OCI-LY7 (cell line): Measurements from ENCODE around the gene BSX. TPM values are rescaled to one million over a fixed set of nuclear protein-coding genes. Genes with fewer than 3 reads are reported as not detected.

Experiments
- Bru-seq: library from RNA; stranded (reverse); fragments of 400-500 nt; gene quantifications from one replicate; lab custom pipeline; 2021; lab: Mats Ljungman, UMichigan
- BruChase-seq, 2 experiments: library from RNA; stranded (reverse); fragments of 400-500 nt; gene quantifications; one replicate each; lab custom pipeline; 2021; lab: Mats Ljungman, UMichigan
- BruUV-seq: library from RNA; stranded (reverse); fragments of 400-500 nt; replicated peaks from 2 replicates; lab custom pipeline; 2021; lab: Mats Ljungman, UMichigan
- CTCF ChIA-PET: fragments of 300-600 bp; sonication (Branson Sonifier 250); formaldehyde crosslinking; loops from one replicate; lab custom pipeline; 2022; ENCODE audit warnings: antibody characterized with exemption; ENCODE audit not compliant: unreplicated experiment; lab: Charles Lee
- POLR2A ChIA-PET: fragments of 300-600 bp; sonication (Branson Sonifier 250); formaldehyde crosslinking; loops from one replicate; lab custom pipeline; 2022; ENCODE audit warnings: antibody characterized with exemption; lab: Charles Lee
- DNase-seq: peaks from one replicate; pipeline ENCODE4 v3.0.0-alpha.2; 2015; ENCODE audit warnings: low spot score
- H2AFZ ChIP-seq: fragments of 200-600 bp; sonication (generic), shearing (Covaris generic); 2 replicates; pipeline ENCODE4 v1.6.1; 2014; ENCODE audit warnings: mild to moderate bottlenecking, antibody characterized with exemption, low read length, moderate library complexity
- H3K27ac ChIP-seq: fragments of 200-600 bp; sonication (generic); 2 replicates; pipeline ENCODE4 v1.5.1; 2014; ENCODE audit warnings: mixed run types, low read depth, mild to moderate bottlenecking, moderate library complexity, low read length, inconsistent platforms; ENCODE audit not compliant: poor library complexity, severe bottlenecking
- H3K36me3 ChIP-seq: fragments of 200-600 bp; sonication (generic); 2 replicates; pipeline ENCODE4 v1.6.1; 2014; ENCODE audit warnings: mild to moderate bottlenecking, antibody characterized with exemption, low read length, moderate library complexity, mixed read lengths; ENCODE audit not compliant: insufficient read depth
- H3K4me1 ChIP-seq: fragments of 200-600 bp; sonication (generic); 2 replicates; pipeline ENCODE4 v1.5.1; 2014; ENCODE audit warnings: mild to moderate bottlenecking, low read length; ENCODE audit not compliant: insufficient read depth, poor library complexity, severe bottlenecking
- H3K4me2 ChIP-seq: fragments of 200-600 bp; sonication (generic); 2 replicates; pipeline ENCODE4 v1.6.1; 2014; ENCODE audit warnings: mild to moderate bottlenecking, low read length
- H3K4me3 ChIP-seq: fragments of 200-600 bp; sonication (generic); 2 replicates; pipeline ENCODE4 v1.5.1; 2014; ENCODE audit warnings: mild to moderate bottlenecking, low read depth, low read length; ENCODE audit not compliant: poor library complexity, severe bottlenecking
- H3K79me2 ChIP-seq: fragments of 200-600 bp; sonication (generic); 2 replicates; pipeline ENCODE4 v1.6.1; 2016; ENCODE audit warnings: low read depth, mild to moderate bottlenecking, low read length, moderate library complexity, mixed read lengths; ENCODE audit not compliant: insufficient read depth
- H3K9me2 ChIP-seq: fragments of 200-600 bp; sonication (generic); 2 replicates; pipeline ENCODE4 v1.6.1; 2016; ENCODE audit warnings: mild to moderate bottlenecking, low read length, mixed read lengths; ENCODE audit not compliant: insufficient read depth
- H3K9me3 ChIP-seq: fragments of 200-600 bp; sonication (generic); 2 replicates; pipeline ENCODE4 v1.6.1; 2014; ENCODE audit warnings: mild to moderate bottlenecking, mixed run types, low read length, mixed read lengths
- H4K20me1 ChIP-seq: fragments of 200-600 bp; sonication (generic); 2 replicates; pipeline ENCODE4 v1.6.1; 2014; ENCODE audit warnings: mild to moderate bottlenecking, antibody characterized with exemption, low read length, moderate library complexity, mixed read lengths; ENCODE audit not compliant: insufficient read depth
- EZH2phosphoT487 ChIP-seq: fragments of 200-600 bp; sonication (generic); IDR thresholded peaks from 2 replicates; pipeline ENCODE4 v1.6.1; 2018; ENCODE audit warnings: low read depth, borderline replicate concordance, mild to moderate bottlenecking, mixed run types, antibody characterized with exemption, low read length, moderate library complexity, mixed read lengths
- intact Hi-C: fragments of 100-400 bp; cut with micrococcal nuclease; formaldehyde crosslinking; loops from one replicate; pipeline ENCODE4 v1.10.0; 2022; ENCODE audit not compliant: unreplicated experiment
- long read RNA-seq: library from polyadenylated mRNA; stranded (forward); transcript quantifications from one replicate; pipeline ENCODE4 v2.0.0, GENCODE V29; 2022
- total RNA-seq, 2 experiments: library from RNA; depleted of rRNA in 1 of 2; stranded (reverse); fragments of >200 nt in 1 of 2; shearing (Covaris generic) in 1 of 2; gene quantifications; 2 replicates each; pipeline ENCODE4 v1.2.3, GENCODE V29; 2014 to 2022
- TF ChIP-seq, protein P1 (sequence below): fragments of 200-600 bp; sonication (generic); conservative IDR thresholded peaks from 2 replicates; pipeline ENCODE4 v1.5.1; 2014; ENCODE audit warnings: mild to moderate bottlenecking, antibody characterized with exemption, low read length, moderate library complexity, mixed read lengths

Gene BSX
- total RNA-seq (2014; rRNA removed; shearing (Covaris generic)) (not detected in 2 replicates), total RNA-seq (2022) (not detected in 2 replicates), Bru-seq, nascent RNA (not detected), BruChase-seq, experiment 1, labeled RNA remaining after a 6-hour chase (not detected), BruChase-seq, experiment 2, labeled RNA remaining after a 2-hour chase (not detected)
- long read RNA-seq: 0 reads

DNA sequence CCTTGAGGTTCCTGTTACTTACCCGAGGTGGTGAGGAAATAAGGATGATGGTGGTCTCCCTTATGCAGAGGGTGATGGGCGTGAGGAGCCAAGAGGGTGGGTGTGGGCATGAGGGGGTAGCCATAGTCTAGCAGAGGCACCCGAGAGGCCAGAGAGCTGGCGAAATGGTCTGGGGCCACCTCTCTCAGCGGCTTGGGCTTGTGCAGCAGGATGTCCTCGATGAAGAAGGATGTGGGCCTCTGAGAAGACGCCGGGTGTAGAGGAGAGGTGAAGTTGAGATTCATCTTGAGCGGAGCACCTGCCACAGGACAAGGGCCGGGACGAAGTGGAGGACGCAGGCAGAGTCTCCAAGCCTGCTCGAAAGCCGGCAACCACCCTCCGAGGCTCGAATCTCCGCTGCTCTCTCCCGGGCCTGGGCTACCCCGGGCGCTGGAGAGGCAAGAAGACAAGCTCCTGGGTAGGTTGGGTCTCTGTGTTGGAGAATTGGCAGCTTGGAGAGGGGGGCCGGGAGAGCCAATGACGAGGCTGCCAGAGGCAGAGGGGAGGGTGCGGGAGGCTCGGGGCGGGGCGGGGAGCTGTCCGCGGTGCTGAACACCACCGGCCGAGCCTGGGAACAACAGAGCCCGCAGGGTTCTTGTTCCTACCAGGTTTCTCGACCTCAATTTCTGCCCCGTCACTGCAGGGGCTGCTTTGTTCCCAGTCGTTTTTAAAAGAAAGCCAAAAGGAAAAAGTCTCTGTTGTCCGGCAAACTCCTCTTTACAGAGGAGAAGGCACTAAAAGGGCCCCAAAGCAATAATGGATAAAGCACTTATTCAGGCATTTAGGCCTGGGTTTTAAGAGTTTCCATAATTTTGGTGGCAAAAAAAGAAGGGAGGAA is at the start of gene BSX:
Gene BSX, minus strand, starts transcription at position 447 of the 877 bp plus-strand sequence. Its CDS starts 163 bp downstream, at position 284.
- CTCF ChIA-PET: no interaction called here
- no peak within 1 kb of the TSS for H2AFZ ChIP-seq
- POLR2A ChIA-PET: interaction anchor here (0.7 kb wide), 1 partner anchor 507 kb away, joined by 3 read pairs; no protein-coding TSS in a partner anchor
- H3K4me1 ChIP-seq: no peaks in the 10 kb centered on the region
- no peaks in the 10 kb centered on the region for H3K9me3 ChIP-seq
- DNase-seq: peak; percentile 24
- intact Hi-C loops: no loop called here
- no peaks in the 10 kb centered on the region for H4K20me1 ChIP-seq
- no peaks in the 10 kb centered on the region for H3K79me2 ChIP-seq
- no peak within 1 kb of the TSS for H3K27ac ChIP-seq
- H3K9me2 ChIP-seq: no peaks in the 10 kb centered on the region
- no peak within 1 kb of the TSS for H3K4me3 ChIP-seq
- TF ChIP-seq EZH2phosphoT487: no peak
- TF ChIP-seq, protein P1, sequence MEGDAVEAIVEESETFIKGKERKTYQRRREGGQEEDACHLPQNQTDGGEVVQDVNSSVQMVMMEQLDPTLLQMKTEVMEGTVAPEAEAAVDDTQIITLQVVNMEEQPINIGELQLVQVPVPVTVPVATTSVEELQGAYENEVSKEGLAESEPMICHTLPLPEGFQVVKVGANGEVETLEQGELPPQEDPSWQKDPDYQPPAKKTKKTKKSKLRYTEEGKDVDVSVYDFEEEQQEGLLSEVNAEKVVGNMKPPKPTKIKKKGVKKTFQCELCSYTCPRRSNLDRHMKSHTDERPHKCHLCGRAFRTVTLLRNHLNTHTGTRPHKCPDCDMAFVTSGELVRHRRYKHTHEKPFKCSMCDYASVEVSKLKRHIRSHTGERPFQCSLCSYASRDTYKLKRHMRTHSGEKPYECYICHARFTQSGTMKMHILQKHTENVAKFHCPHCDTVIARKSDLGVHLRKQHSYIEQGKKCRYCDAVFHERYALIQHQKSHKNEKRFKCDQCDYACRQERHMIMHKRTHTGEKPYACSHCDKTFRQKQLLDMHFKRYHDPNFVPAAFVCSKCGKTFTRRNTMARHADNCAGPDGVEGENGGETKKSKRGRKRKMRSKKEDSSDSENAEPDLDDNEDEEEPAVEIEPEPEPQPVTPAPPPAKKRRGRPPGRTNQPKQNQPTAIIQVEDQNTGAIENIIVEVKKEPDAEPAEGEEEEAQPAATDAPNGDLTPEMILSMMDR: no peak
- H3K36me3 ChIP-seq: no peaks in the 10 kb centered on the region
- BruUV-seq: no TSS peak
- H3K4me2 ChIP-seq: no peak within 1 kb of the TSS

DNA sequence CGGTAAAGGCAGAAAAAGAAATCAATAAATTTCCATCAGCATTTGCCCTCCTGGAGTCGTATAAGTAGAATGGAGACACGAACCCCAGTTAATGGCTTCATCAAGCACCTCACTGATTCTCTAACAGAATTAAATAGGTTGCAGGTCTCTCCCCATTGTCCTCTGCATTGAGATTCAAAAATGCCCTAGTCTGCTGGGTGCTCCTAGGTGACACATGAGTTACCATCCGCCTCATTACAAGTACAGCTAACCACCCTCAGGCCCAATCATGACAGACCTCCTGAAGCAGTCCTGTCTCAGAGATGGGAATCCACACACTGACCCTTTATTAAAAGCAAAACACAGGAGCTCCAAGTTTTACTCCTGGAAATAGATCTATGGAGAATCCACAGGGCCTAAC is 48.9 kb upstream of the BSX start:
- CTCF ChIA-PET: no interaction called here
- no peaks in the 10 kb centered on the region for H3K36me3 ChIP-seq
- H3K4me1 ChIP-seq: no peaks in the 10 kb centered on the region
- intact Hi-C loops: no loop called here
- BruUV-seq: no TSS peak
- H3K4me2 ChIP-seq: no peak overlapping the region
- no peak overlapping the region for H3K4me3 ChIP-seq
- no peak overlapping the region for H2AFZ ChIP-seq
- no peaks in the 10 kb centered on the region for H3K9me3 ChIP-seq
- no peak for DNase-seq
- TF ChIP-seq, protein P1: no peak
- TF ChIP-seq EZH2phosphoT487: no peak
- POLR2A ChIA-PET: no interaction called here
- no peaks in the 10 kb centered on the region for H4K20me1 ChIP-seq
- no peak overlapping the region for H3K27ac ChIP-seq
- no peaks in the 10 kb centered on the region for H3K79me2 ChIP-seq
- no peaks in the 10 kb centered on the region for H3K9me2 ChIP-seq
